Activated CD8-positive, alpha-beta memory T cell treated with anti-CD3 and anti-CD28 coated beads, Interleukin-2, amount 50 U/mL, for 24 hours (primary cell): ENCODE data around the gene PSD4.

Experiments
- DNase-seq: peaks from one replicate; pipeline ENCODE4 v3.0.0-alpha.2; 2020; ENCODE audit errors: extremely low read depth

The PSD4 gene

DNA sequence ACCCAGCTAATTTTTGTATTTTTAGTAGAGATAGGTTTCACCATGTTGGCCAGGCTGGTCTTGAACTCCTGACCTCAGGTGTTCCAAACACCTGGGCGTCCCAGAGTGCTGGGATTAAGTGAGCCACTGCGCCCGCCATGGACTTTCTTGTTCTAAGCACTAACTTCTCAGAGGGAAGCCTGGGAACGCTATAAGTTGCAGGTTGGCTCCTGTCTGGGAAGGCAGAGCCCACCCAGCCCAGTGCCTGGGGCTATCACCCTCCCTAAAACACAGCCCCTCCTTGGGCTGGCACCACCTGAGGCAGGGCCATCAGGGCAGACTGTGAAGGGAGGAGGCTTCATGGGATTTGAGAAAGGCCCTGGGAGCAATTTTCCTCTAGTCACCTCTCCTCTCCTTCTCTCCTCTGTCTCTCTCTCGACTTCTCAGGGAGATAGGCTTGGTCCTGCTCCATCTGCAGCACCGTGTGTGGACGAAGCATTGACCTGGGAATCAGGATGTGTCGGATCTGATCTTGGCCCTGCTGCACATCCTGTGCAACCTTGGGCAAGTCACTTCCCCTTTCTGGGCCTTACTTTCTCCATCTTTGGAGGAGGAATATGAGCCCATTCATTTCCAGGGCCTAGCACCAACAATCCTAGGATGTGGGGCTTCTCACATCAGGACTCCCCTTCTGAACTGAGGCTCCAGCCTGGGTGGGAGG, 10.9 kb downstream of the PSD4 start:
- no peak for DNase-seq

DNA sequence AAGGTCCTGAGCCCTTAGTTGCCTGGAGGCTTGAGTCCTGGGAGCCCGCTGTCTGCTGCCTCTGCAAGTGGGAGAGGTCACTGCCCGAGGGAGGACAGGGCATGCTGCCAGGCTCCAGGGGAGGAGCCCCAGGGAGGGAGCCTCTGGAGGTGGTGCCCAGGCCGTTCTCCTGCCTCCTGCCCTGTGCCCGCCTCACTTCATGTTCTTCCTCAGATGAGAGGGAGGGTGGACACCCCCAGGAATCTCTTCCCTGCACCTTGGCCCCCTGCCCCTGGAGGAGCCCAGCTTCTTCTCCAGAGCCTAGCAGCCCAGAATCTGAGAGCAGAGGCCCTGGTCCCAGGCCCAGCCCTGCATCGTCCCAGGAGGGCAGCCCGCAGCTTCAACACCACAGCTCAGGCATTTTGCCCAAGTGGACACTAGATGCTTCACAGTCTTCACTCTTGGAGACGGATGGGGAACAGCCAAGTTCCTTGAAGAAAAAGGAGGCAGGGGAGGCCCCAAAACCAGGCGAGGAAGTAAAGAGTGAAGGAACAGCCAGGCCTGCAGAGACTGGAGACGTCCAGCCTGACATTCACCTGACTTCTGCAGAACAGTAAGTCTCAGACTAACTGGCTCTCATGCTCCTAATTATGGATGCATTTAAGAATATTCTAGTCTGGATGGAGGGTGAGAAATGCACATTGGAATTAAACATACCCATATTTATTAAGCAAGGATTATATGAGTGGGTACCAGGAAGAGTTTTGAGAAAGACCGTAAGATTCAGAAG, 12.1 kb downstream of the PSD4 start:
- no peak for DNase-seq

DNA sequence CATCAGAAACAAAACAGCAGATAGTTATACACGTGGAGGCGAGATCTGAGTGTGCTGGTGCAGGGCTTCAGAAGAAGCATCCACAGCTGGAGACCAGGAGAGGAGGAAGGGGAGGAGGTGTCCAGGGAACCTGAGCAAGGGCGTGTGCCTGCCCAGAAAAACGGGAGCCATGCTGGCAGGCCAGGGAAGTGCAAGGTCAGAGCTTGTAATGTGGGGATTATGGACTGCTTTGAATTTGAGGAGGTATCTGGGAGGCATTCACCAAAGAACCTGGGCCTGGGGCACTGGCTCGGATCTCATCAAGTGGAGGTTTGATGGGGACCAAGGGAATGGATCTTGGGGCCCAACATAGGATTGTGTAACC, 12.6 kb downstream of the PSD4 start:
- DNase-seq, result no peak

DNA sequence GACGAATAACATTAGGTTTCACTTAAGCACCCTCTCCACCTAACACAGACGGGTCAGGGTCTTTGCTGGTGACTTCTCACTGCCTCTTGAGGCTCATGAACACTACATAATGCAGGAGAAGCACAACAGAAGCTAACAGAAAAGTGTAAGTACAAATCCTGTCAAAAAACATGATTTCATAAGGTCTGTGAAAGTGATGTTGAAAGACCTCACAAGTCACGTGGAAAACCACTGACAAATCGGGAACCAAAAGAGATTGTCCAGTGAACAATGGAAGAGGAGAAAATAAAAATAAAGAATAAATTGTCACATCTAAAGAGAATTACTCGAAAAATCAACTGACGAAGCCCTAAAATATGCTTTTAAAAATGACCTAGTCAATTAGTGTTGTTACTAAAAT, 14.0 kb downstream of the PSD4 start:
- DNase-seq, result no peak

DNA sequence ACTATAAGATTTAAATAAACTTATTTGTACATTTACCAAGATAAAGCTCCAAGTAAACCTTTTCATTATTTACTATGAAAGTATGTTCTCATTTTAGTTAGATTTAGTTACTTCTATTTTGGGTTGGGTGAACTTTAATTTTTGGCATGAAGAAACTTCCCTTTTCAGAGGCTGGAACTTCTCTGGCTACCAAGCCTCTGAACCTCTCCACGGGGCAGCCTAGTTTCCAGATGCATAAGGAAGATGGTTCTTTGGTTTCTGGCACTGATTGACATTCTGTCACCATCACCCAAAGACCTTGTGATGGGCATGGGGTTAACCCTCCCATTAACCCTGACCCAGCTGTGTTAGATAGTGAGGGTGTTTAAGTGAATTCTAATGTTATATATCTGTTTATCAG, 17.1 kb downstream of the PSD4 start:
- no peak for DNase-seq

DNA sequence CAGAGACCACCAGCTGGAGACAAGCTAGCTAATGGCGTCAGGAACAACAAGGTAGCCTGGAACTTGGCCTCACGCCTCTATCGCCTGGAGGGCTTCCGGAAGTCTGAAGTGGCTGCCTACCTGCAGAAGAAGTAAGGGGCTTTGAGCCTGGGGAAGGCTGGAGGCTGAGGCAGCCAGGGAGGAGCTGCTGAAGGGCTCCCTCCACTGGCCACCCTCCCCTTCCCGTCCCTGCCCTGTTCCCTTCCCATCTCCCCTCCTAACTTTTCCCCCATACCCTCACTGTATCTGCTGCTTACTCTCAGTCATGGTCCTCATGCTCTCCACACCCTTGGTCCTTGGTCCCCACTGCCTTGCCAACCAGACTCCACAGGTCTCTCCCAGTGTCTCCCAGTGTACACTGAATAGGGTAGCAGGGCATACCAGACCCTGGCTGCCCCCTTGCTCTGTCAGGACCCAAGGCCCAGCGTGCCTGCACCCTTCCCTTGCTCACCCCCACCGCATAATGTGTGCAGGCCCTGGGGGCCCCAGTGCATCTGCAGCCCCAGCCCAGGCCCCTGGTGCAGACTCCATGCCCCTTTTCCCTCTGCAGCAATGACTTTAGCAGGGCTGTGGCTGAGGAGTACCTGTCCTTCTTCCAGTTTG, 18.8 kb downstream of the PSD4 start:
- DNase-seq, result no peak

DNA sequence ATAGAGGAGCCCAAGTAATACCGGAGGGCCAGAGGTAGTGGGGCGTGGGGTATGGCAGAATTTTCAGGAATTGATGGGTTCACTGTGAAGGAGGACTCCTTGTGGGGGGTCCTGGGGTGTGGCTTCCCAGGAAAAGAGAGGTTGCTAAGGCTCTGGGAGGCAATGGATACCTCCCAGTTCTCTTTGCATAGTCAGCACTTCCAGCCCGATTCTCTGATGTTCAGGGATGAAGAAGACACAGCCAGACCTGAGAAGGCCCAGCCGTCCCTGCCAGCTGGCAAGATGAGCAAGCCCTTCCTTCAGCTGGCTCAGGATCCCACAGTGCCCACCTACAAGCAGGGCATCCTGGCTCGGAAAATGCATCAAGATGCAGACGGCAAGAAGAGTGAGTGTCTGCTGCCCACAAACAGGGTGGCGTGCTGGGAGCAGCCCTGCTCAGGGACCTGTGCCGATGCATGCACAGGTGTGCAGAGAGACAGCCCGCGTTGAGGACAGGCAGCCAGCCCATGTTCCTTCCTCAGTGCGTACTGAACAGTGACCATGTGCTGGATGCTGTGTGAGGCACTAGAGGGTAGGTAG, 22.2 kb downstream of the PSD4 start:
- DNase-seq, result no peak

DNA sequence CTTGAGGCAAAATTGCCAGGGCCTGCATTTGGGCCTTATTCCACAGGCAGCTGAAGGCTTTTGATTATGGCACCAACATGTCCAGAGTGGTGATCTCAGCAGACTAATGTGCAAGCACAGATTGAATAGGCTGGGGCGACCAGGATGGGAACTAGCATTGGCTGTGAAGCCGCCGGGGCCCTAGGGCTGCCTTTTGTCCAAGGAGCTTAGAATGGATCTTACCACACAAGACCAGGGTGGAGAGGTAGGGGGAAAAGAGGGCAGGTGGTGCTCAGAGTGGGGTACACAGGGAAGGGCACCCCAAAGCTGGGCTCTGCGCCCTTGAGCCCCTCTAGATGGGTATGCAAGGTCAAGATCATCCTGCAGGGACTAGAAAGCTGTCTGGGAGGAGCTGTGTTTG, 23.1 kb downstream of the PSD4 start:
- DNase-seq, result no peak

DNA sequence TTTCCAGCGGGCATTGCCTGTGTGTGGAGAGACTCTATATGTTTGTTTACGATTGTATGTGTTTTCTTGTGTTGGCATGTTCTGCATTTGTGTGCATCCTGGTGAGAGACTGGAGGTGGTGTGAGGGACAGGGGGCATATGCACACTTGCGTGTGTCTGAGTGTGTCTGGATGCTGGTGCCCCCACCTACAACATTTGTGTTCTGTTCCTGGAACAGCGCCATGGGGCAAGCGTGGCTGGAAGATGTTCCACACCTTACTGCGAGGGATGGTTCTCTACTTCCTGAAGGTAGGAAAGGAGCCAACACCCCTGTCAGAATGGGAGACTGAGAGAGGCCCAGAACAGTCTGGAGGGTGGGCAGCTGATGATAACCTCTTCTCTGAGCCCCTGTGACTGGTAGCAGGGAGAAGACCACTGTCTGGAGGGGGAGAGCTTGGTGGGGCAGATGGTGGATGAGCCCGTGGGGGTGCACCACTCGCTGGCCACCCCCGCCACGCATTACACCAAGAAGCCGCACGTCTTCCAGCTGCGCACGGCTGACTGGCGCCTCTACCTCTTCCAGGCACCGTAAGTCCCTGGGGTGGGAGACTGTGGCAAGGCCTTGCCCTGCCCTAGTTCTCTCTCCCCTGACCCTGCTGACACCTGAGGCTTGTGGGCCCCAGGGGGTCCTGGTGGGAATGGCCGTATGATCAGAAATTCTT, 23.7 kb downstream of the PSD4 start:
- no peak for DNase-seq

DNA sequence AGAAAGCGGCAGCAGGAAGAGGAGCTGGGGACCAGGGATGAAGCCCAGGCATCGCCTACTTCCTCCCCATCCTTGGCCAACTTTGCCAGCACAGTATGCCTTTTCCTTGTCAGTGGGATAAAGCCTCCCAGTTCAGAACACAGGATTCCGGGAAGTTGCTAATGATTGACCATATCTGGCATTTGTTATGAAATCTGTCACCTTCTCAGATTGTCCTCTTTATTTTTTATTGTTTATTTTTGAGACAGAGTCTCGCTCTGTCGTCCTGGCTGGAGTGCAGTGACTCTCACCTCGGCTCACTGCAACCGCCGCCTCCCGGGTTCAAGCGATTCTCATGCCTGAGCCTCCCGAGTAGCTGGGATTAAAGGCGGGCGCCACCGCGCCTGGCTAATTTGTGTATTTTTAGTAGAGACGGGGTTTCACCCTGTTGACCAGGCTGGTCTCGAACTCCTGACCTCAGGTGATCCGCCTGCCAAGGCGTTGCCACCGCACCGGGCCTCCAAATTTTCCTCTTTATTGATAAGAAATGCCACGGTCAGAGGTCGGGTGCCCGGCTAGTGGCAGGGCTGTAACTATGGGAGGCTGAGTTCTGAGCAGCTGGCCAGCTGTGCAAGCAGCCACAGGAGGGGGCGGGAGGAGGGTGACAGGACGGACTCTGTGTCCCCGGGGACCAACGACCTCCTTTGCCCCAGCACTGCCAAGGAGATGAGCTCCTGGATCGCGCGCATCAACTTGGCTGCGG, 24.4 kb downstream of the PSD4 start:
- no peak for DNase-seq

DNA sequence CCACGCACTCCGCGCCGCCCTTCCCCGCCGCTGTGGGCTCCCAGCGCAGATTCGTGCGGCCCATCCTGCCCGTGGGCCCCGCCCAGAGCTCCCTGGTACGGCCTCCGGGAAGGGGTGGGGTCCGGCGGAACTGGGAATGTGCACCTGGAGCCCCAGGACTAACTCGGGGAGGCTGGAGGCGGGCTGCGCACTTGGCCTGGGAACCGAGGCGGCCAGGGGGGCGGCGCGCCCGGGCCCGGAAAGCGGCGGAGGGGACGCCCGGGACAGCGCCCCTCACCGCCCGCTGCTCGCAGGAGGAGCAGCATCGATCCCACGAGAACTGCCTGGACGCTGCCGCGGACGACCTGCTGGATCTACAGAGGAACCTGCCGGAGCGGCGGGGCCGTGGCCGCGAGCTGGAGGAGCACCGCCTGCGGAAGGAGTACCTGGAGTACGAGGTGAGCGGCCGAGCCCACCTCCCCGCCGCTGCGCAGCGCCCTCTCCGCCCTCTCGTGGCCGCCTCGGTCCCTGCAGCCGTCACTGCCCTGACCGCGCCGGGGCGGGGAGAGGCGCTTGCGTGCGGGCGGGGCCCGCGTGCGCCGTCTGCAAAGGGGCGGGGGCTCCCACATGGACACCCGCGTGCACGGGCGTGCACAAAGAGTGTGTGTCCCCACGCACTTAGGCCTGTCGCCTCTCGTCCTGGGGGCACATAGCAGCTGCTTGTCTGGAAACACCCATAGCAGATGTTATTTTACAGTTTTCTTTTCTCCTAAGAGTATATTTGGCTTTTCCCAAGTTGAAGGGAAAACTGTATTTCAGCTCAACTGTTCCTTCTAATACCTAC, 25.2 kb downstream of the PSD4 start:
- DNase-seq, result peak; percentile 44

DNA sequence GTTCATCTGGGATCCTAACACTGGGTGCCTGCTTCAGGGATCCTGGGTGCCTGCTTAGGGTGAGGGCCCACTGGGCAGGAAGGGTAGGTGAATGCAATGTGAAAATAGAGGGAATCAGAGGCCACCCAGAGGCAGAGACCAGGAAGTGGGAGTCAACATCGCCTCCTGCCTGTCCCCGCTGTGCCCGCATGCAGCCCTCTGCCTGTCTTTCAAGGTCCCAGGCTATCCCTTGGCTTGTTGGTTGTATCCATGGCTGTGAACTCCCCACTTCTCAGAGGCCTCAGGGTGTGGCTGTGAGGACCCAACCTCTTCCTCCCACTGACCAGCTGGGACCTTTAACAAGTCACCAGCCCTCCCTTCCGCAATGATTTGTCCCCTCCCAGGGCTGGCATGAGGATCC, 26.5 kb downstream of the PSD4 start:
- DNase-seq, result no peak

DNA sequence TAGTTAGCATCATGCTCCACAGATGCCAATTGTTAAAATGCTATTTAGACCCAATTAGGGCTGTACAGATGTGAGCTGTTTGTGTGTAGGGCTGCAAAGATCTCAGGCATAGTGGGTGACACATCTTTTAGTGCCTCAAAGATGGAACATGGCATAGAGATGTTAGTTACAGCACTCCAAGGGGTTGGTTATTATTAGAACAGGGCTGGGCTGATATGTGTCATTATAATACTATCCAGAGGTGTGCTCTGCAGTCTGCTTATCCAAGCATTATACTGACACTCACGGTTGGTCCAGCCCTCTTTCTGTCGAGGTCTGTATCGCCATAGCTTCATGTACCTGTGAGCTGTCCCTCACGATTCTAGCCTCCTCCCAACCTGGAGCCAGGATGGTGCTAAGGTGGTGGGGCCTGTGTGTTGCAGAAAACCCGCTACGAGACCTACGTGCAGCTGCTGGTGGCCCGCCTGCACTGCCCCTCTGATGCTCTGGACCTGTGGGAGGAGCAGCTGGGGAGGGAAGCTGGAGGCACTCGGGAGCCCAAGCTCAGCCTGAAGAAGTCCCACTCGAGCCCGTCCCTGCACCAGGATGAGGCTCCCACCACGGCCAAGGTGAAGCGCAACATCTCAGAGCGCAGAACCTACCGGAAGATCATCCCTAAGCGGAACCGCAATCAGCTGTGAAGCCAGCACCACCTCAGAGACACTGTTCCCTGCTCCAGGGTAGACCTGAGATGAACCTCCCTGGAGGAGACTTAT, 27.1 kb downstream of the PSD4 start:
- DNase-seq, result no peak

DNA sequence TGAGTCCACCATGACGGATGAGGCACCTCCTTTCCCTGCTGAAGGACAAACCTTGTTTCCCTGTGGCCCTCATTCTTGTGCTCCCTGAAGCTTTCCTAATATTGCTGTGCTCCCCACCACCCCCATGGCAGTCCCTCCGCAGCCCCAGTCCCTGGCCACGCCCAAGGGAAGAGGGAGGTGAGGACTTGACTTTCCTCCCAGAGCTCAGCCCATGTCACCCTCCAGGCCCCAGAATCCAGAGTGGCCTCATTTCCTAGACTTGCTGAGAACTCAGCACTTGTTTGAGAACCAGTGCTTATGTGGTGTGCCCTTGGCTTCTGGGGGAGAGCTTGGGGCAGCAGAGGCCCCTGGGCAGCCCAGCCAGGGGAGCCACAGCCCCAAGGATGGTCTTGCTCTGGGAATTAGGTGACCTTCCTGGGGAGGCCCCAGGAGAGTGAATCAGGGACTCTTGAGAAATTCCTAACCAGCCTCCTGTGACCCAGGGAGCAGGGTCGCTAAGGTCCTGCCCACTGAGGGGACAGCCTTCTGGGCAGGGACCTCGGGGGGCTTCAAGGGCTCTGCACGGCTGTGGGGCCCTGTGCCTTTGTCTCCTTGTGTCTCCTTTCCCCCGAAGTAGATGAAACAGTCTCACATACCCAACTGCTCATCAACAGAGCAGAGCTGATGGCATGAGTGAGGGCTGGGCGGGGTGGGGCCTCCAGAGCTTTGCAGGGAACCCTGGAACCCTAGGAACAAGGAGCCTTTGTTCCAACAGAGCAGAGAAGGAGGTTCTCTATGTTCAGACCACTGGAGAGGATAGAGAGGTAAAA, 27.9 kb downstream of the PSD4 start:
- no peak for DNase-seq

DNA sequence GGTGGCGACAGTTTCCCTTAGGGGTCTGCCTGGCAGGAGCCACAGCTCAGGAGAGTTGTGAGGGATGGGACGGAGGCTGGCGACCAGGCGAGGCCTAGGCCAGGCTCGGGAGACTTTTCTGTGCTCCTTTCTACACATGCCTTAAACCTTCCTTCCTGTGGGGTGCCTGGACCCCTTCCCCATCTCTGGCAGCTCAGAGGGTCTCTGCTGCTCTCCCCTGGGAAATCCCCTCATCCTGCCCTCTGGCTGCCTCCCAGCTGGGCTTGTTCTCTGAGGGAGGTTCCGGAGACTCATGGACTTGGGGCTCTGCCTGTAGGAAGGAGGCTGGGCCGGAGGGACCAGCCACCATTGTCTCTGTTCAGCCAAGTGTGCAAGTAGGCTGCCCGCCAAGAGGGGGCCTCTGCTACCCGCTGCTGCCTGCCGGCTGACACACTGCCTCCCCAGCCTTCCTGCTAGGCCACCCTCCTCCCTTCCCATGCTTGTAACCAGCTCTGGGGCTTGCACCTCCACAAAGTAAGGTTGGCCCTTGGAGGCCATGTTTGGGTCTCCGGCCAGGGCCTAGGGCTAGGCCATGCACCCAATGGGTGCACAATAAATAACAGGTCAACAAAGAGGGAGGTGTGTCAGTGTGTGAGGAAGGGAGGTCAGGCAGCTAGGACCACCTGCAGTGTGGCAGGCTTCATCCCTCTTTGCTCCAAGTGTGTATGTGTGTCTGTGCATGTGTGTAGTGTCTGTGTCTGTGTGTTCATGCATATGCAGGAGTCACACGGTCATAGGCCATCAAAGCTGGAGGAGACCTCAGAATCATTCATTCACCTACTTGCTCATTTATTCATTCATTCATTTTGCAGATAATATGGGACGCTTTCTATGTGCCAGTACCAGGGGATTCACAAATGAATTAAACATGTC, 28.8 kb downstream of the PSD4 start:
- DNase-seq, result no peak

DNA sequence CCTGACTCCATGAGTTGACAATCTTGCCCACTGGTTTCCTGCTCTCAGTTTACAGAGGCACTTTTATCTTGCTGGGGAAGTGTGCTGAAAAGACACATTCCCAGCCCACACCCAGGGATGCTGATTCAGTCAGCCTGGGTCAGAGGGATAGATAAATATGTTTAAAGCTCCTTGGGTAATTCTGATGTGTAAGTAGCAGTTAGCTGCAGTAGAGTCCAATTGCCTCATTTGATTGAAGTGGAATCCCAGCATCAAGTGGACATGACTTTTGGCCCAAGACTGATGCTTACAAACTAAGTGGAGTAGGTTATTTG, 29.4 kb downstream of the PSD4 start:
- DNase-seq, result no peak

DNA sequence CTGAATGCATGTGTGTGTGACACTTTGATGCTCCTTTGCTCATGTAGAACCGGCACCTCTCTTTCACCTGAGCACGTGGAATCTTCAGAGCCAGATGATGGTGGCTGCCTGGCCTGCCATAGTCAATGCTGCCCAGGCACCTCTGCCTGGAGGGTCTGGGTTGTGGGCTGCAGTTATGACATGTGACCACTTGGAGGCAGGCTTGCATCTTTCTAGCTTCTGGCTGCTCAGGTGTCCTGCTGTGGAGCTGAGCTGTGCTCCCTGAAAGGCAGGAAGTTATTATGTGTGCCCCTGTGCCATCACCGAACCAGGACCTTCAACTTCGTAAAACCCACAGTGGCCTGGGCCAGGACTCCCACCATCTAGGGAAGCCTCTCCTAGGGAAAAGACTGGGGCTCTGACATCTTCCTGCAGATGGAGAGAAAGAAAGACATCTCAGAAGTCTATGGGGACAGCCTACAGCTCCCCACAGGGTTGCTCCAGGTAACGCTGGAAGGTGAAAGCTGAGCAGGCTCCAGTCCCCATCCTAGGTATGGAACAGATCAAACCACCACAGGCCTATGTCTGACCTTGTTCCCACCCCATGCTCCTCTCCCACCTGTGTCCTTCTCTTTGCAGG, 30.2 kb downstream of the PSD4 start:
- DNase-seq, result peak; percentile 46

DNA sequence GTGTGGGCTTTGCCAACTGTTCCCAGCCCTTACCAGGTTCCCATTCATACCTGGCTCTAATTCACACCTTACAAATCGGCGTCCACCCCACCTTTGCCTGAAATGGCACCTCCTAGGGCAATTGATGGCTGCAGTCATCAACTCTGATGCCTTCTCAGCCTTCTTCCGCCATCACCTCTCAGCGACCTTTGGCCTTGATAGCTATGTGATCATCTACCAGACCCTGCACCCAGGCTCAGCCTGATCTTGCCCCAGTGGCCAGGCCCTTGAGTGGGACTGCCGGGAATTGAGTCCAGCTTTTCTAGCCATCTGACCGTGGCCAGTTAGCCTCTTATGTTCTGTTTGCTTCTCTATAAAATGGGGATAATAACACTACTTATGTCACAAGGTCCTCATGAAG, 32.5 kb downstream of the PSD4 start:
- DNase-seq, result no peak
